Mesenteric fat pad (tissue), 1 donor: ENCODE measurements around the gene GAK. TPM values are rescaled to one million over a fixed set of nuclear protein-coding genes. Genes with fewer than 3 reads are reported as not detected.

ENCODE experiments used
- DNase-seq: peaks from one replicate; pipeline ENCODE4 v3.0.0-alpha.2; 2020; ENCODE audit warnings: low spot score
- total RNA-seq: library from RNA; stranded (reverse); fragmentation: NEBNext Ultra II Directional; extraction: Animal tissue kit (Norgen Biotek cat#: 25700); gene quantifications from one replicate; pipeline ENCODE4 v1.2.1, GENCODE V29; 2021
- donor health status: DM: yes; HTN: yes; CAD: no.

The GAK gene
- total RNA-seq, 1 donor from 2014 or later = 91.3 TPM

- DNase-seq = no peak
Measured at GRCh38 chr4:893276-893994, 38.7 kb downstream of the GAK start.

- DNase-seq = no peak
Measured at GRCh38 chr4:892780-893179, 39.3 kb downstream of the GAK start.

- no peak for DNase-seq
Measured at GRCh38 chr4:891747-892146, 40.4 kb downstream of the GAK start.

GRCh38 chr4:890036-890695 lies 42.0 kb downstream of the GAK start:
- DNase-seq = no peak

DNA sequence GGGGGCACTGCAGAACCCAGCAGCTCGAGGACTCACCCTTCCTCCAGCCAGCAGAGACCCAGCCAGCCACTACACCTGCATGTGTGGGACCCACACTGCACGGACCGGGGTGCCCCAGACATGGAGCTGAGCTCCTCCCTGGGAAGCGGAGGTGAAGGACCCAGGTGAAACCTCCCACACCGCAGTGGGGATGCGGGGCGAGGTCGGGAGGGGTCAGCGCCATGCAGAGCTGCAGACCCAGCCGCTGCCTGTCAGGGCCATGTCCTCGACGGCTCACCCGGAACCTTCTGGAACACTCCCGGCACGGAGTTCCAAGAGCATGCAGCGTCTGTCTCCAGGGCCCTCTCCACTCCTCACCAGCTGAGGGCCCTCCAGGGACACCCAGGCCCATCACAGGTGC lies 42.6 kb downstream of the GAK start:
- DNase-seq = no peak

DNA sequence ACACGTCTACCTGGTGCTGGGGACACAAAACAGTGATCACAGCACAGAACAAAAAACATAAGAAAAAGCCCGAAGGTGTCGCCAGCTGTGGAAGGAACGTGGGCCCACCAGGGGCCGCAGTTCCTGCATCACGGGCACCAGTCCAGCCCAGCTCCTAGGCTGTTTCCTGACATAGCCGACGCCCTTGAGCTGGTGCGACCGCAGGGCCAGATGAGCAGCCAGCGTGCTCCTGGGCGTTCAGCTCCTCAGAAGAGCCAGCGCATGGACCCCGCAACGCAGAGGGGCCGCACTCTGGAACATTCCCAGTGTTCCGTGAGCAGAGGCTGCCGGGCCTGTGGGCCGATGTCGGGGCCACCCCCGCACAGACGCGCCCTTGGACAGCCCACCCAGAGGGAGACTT lies 44.1 kb downstream of the GAK start:
- no peak for DNase-seq

DNA sequence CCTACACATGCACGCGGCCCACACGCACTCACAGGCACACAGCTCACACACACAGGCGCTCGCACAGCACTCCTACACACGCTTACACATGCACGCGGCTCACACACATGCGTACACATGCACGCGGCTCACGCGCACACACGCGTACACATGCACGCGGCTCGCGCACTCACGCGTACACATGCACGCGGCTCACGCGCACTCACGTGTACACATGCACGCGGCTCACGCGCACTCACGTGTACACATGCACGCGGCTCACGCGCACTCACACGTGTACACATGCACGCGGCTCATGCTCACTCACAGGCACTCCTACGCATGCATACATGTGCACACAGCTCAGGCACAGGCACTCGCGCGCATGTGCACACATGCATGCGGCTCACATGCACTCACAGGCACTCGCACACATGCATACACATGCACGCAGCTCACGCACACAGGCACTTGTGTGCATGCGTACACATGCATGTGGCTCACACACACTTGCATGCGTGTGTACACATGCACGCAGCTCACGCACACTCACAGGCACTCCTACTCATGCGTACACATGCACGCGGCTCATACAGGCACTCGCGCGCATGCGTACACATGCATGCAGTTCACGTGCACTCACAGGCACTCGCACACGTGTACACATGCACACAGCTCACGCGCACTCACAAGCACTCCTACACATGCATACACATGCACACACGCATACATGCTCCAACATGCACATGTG lies 44.9 kb downstream of the GAK start:
- DNase-seq = no peak

GRCh38 chr4:886244-886643 lies 45.9 kb downstream of the GAK start:
- DNase-seq = no peak

- no peak for DNase-seq
Measured at GRCh38 chr4:885353-885752, 46.8 kb downstream of the GAK start.

GRCh38 chr4:884896-885295 lies 47.2 kb downstream of the GAK start:
- no peak for DNase-seq

DNA sequence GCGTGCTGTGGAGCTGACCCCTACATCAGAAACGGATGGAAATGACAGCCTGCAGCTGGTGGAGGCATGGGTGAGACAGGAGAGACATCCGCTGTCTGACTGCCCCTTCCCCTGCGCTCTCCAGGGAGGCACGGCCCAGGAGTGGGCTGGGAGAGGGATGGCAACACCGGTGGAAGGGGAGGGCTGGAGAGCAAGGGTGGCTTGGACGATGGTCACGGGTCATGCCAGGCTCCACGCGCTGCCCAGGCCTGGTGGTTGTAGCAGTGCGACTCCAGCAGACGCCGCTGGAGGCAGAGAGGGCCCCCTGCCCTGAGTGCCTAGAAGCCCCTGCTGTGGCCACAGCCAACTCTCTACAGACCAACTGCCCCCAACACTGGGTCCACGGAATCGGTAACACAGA lies 47.9 kb downstream of the GAK start:
- DNase-seq = no peak

- DNase-seq = no peak
Measured at GRCh38 chr4:883377-884095, 48.6 kb downstream of the GAK start.

DNA sequence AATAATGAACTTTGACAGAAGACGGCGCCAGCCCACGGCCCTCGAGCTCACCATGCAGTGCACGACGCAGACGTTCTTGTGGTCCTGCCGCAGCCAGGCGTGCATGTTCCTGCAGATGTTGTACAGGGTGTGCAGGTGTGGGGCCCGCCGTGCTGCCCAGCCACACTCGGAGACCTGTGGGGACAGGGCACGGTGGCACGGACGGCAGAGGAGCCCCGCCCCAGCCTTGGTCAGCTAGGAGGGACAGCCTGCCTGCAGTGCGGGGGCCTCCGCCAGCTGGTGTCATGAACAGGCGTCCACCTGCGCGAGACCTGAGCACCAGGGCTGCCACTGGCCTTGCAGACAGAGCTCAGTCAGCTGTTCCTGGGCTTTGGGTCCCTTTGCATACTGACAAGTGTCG lies 49.5 kb downstream of the GAK start:
- no peak for DNase-seq

- no peak for DNase-seq
Measured at GRCh38 chr4:881709-882108, 50.4 kb downstream of the GAK start.

GRCh38 chr4:880684-881405 lies 51.3 kb downstream of the GAK start:
- DNase-seq = no peak

- DNase-seq = no peak
Measured at GRCh38 chr4:879729-880077, 52.4 kb downstream of the GAK start.

GRCh38 chr4:878796-879728 lies 53.1 kb downstream of the GAK start:
- DNase-seq = no peak

- no peak for DNase-seq
Measured at GRCh38 chr4:877502-877901, 54.6 kb downstream of the GAK start.

DNA sequence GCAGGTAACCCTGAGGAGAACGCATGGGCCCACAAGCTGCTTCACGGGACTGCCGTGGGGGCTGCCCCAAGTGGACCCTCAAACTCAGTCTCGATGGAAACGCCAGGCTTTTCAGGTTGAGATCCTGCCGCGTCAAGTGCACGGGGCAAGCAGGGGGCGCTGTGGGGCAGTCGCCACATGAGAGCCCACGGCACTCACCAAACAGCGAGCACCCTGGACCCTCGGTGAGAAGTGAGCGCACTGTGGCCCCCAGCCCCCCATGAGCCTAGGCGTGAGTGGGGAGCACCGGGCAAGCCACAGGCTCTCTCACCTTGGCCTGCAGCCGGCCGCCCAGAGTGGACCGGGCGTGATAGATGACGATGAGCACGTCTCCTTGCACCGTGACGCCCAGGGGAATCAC lies 55.3 kb downstream of the GAK start:
- DNase-seq = no peak

DNA sequence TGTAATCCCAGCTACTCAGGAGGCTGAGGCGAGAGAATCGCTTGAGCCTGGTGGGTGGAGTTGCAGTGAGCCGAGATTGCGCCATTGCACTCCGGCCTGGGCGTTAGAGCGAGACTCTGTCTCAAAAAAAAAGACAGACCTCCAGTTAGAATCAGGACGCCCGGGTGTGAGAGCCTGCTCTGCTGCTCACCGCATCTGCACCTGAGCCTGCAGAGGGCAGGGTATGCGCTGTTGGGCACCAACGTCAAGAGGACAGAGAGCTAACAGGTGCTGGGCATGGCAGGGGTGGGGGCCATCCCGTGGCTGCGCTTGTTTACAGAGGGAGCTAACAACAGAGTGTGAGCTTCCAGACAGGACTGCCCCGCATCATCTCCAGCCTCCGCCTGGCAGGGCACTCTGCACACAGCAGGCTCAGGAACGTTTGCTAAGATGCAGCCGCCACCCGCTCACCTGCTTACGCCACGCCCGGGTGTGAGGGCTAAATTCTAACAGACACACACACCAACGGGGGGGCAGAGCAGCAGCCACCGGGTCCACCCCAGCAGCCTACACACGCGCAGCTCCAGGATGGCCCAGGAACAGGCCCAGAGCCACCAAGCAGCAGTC lies 56.2 kb downstream of the GAK start:
- DNase-seq = no peak
